Amniotic stem cell (primary cell): ENCODE results near the gene ARHGEF17.

Experiments
- DNase-seq: peaks from one replicate; lab custom pipeline; 2025; lab: John Stamatoyannopoulos, UW

ARHGEF17 gene

DNA sequence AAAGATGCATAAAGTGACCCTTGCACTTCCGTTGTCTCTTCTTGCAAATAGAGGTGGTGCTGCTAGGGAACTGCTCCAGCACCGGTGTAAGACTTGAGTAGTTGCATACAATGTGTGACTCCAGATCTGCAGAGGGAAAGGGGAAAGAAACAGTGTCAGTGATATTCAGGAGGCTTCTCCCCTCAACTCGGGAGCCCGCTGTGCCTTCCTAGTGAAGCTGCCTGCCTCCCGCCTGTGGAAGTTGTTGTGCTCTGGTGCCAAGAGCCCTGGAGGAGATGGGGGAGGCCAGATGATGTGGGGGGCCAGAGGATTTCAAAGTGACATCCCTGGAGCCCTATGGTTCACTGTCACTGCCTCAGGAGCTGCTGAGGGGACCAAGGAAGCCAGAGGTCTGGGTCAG is 98.5 kb downstream of the ARHGEF17 start:
- no peak for DNase-seq

DNA sequence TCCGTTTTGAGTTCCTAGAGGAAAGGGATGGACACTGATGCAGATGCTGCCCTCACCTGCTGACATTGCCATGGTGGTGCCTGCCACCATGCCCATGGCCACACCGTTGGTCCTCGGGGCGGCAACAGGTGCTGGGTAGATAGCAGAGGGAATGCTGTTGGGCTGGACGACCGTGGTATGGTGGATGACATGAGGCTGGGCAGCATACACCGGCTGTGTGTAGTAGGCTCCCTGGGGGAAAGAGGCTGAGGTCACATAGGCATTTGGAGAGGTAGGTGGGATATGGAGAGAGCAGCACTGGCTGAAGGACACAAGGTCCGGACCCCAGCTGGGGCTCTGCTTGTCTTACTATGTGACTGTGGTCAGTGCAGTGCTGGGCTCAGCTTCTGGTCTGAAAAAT is 101.4 kb downstream of the ARHGEF17 start:
- no peak for DNase-seq

DNA sequence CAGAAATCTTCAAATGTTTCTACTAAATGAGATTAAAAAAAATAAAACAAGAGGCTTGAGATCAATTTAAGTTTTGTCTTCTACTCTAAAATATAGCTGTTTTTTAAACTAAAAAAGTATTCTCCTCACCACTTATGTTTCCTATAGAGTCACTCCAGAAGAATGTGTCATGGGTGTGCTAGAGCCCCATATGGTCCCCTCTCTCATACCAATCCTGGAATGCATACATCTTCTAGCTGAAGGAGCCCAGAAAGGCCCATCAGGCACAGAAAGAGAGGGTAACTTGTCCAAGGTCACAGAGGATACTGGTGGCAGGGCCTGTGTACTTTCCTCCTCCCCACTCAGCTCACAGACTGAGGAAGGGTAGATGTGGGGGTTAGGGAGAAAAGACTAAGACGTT is 102.6 kb downstream of the ARHGEF17 start:
- DNase-seq: no peak

DNA sequence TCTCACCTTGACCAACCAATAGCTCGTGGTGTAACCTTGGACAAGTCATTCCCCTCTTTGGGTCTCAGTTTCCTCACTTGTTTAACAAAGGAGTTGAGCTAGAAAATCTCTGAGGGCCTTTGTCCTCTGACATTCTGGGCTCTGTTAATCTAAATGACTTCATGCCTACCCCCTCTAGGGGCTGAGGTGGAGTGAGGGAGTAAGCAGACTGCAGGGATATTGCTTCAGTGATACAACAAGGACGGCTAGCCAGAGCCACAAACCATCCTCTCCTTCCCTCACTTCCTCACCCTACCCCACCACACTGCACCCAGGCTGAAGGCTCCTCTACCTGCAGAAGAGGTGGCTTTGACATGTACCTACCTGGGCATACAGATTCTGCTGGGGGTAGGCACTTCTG is 103.0 kb downstream of the ARHGEF17 start:
- no peak for DNase-seq

DNA sequence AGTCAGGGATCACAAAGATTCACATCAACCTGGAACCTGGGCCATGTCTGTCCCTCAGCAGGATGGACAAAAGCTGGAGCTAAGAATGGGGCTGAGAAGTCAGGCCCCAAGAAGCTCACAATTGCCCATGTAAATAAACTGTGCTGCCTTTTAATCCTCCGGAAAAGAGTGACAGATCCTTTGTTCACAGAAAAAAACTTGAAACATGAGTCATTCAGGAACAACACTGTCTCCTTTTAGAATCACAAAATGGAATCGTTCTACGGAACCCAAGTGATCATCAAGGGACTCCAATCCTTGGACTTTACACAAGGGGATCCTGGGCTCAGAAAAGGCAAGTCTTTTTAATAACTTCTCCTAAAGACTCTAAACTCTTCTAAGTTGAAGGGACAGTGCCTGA is 104.2 kb downstream of the ARHGEF17 start:
- DNase-seq: no peak

DNA sequence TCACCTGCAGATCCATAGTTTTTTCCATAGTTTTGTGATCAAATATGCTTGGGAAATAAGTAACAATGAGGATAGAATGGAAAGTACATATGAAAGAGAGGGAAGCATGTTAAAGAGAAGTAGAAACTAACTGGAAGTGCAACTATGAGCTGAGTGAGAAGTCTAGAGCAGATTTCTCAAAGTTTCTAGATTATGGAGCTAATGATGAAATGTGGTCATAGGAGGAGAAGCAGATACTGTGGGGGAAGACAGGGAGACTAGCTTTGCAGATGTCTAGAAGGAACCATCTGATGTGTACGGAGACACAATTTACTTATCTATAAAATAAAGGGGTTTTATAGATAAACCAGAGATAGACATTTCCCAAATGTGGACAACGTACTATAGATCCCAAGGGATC is 105.2 kb downstream of the ARHGEF17 start:
- no peak for DNase-seq

DNA sequence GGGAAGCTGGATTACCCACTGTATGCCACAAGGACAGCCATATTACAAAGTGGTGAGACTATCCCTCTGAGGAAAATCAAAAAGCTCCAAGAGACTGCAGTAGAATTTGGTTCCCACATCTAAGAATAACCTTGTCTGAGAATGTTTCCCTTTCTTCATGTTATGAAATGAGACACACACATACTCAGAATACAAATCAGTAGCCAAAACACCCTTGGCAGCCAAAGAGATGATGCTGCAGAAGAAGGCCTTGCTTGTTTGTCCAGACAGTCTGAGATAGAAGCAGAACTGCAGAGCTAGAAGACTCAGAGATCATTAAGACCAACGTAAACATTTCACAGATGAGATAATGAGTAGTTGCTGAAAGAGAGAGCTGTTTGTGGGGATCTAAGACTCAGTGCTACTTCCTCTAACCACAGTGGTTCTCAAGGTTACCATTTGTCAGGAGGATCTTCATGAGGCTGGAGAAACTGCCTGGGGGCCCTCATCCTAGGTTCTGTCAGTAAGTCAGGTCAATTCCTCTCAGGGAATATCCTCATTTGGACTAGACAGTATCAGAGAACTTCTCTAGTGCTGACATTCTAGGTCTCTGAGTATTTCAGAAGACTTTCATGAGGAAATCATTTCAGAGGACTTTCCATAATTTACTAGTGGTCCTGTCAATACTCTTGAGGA is 107.0 kb downstream of the ARHGEF17 start:
- no peak for DNase-seq

DNA sequence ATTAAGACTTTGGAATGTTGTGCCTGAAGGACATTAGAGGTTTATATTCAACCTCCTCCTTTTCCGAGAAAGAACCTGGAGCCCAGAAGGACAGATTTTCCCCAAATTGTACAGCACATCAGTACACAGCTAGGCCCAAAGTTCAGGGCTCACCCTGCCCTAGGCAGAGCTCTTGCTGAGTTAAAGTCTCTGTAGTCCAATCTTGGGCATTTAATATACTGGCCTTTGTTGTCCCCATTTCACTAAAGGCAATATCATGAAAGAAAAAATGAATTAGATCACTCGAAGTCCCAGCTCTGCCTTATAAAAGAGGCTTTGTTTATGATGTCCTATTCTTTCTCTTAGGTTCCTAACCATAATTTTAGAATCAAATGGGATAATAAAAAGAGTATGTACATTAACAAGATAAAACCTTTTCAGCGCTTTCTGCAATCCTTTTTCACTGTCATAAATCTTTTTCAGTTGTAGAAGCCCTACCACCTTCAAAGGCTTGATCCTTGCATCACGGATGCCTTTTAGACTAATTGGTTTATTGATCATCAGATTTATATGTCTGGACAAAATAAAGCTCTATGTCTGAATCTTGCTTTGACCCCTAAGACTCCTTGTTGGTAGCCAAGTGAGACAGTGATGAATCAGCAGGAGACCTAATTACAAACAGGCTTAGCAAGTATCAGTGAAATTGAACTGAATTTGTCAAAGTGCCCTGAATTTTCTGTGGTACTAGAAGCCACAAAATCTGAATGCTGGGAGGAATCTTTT is 108.0 kb downstream of the ARHGEF17 start:
- no peak for DNase-seq

DNA sequence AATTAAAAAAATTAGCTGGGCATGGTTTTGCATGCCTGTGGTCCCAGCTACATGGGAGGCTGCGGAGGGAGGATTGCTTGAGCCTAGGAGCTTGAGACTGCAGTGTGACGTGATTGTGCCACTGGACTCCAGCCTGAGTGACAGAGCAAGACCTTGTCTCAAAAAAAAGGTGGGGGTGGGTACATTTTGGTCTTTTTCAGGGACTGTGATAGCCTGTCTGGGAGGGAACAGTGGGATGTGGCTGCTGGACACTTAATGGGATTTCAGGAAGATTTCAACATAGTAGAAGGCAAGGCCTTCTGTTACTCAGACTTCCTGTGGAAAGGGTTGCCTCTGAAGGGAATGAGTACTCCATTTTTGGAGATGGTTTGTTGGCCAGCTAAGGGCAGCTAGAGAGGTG is 108.7 kb downstream of the ARHGEF17 start:
- no peak for DNase-seq
